Thyroid gland (tissue), 4 donors: ENCODE data around the gene AGTPBP1.

Source experiments
- POLR2A ChIP-seq, 2 donors: fragments of 450-650 bp; IDR thresholded peaks; one replicate each; pipeline ENCODE4 v1.6.1; 2017; ENCODE audit warnings: antibody characterized with exemption in 2 of 2, mild to moderate bottlenecking in 2 of 2, moderate library complexity in 1 of 2
- TF ChIP-seq, protein P1 (sequence below), 6 experiments: fragments of 200-600 bp in 3 of 6; fragments of 450-650 bp in 3 of 6; sonication (generic) in 3 of 6; IDR thresholded peaks; one replicate each; pipeline ENCODE4 v1.5.1; 2016 to 2019; ENCODE audit warnings: antibody characterized with exemption in 6 of 6, mild to moderate bottlenecking in 2 of 6, inconsistent platforms in 1 of 6, moderate library complexity in 1 of 6

DNA sequence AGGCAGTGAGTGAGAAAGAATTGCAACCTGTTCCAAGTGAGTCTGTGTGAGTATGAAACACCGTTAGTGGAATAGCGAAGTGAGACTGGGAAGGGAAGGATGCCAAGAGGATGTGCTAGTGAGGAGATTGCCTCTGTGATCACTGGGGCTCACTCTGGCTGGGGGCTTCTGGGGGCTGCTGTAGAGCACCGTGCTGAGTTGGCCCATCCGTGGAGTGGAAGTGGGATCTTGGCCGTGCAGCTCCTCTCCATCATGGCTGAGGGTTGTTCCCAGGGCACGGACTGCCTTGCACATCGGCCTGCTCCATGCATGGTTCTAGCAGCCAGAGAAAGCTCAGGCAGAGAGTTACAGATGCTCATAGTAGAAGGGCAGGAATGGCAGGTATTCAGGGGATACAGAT lies 236.1 kb downstream of the AGTPBP1 start:
- TF ChIP-seq, protein P1, sequence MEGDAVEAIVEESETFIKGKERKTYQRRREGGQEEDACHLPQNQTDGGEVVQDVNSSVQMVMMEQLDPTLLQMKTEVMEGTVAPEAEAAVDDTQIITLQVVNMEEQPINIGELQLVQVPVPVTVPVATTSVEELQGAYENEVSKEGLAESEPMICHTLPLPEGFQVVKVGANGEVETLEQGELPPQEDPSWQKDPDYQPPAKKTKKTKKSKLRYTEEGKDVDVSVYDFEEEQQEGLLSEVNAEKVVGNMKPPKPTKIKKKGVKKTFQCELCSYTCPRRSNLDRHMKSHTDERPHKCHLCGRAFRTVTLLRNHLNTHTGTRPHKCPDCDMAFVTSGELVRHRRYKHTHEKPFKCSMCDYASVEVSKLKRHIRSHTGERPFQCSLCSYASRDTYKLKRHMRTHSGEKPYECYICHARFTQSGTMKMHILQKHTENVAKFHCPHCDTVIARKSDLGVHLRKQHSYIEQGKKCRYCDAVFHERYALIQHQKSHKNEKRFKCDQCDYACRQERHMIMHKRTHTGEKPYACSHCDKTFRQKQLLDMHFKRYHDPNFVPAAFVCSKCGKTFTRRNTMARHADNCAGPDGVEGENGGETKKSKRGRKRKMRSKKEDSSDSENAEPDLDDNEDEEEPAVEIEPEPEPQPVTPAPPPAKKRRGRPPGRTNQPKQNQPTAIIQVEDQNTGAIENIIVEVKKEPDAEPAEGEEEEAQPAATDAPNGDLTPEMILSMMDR (IDR thresholded peaks at IDR 0.05) = no peak
- TF ChIP-seq POLR2A (IDR thresholded peaks at IDR 0.05) = no peak
